GM23338 (cell line): ENCODE measurements around the gene CLCF1. TPM values are rescaled to one million over a fixed set of nuclear protein-coding genes. Genes with fewer than 3 reads are reported as not detected.

Experiments
- ATAC-seq: fragments of 200-7000 bp; cut with Tn5 transposase; 3 replicates; pipeline ENCODE4 v1.9.1; 2020
- DNase-seq: peaks from one replicate; pipeline ENCODE4 v3.0.0-alpha.2; 2015; ENCODE audit warnings: low spot score
- H2AFZ ChIP-seq: fragments of 200-600 bp; sonication (generic); 2 replicates; pipeline ENCODE4 v1.8.0; 2016; ENCODE audit warnings: antibody characterized with exemption, mild to moderate bottlenecking, moderate library complexity
- H3F3A ChIP-seq: fragments of 200-600 bp; sonication (generic); replicated peaks from 2 replicates; pipeline ENCODE4 v1.8.0; 2017; ENCODE audit warnings: antibody characterized with exemption, mixed run types, low read depth
- H3K27ac ChIP-seq: fragments of 200-600 bp; sonication (generic); 2 replicates; pipeline ENCODE4 v1.6.1; 2016; ENCODE audit warnings: low read depth
- H3K27me3 ChIP-seq: fragments of 200-600 bp; sonication (generic); 2 replicates; pipeline ENCODE4 v1.8.0; 2016; ENCODE audit warnings: mild to moderate bottlenecking, mixed run types, moderate library complexity; ENCODE audit not compliant: insufficient read depth
- H3K36me3 ChIP-seq: fragments of 200-600 bp; sonication (generic); 2 replicates; pipeline ENCODE4 v1.8.0; 2016; ENCODE audit warnings: mild to moderate bottlenecking; ENCODE audit not compliant: insufficient read depth
- H3K4me1 ChIP-seq: fragments of 200-600 bp; sonication (generic); 2 replicates; pipeline ENCODE4 v1.8.0; 2016; ENCODE audit warnings: mild to moderate bottlenecking, moderate library complexity; ENCODE audit not compliant: insufficient read depth
- H3K4me2 ChIP-seq: fragments of 200-600 bp; sonication (generic); 2 replicates; pipeline ENCODE4 v1.7.1; 2017; ENCODE audit warnings: mixed run types
- H3K4me3 ChIP-seq: fragments of 200-600 bp; sonication (generic); 2 replicates; pipeline ENCODE4 v1.6.1; 2016; ENCODE audit warnings: mixed run types
- H3K79me2 ChIP-seq: fragments of 200-600 bp; sonication (generic); replicated peaks from 2 replicates; pipeline ENCODE4 v1.8.0; 2017; ENCODE audit warnings: mild to moderate bottlenecking; ENCODE audit not compliant: insufficient read depth
- H3K9me2 ChIP-seq: fragments of 200-600 bp; sonication (generic); 2 replicates; pipeline ENCODE4 v1.8.0; 2017; ENCODE audit not compliant: insufficient read depth
- H4K20me1 ChIP-seq: fragments of 200-600 bp; sonication (generic); replicated peaks from 2 replicates; pipeline ENCODE4 v1.8.0; 2017; ENCODE audit warnings: mild to moderate bottlenecking; ENCODE audit not compliant: insufficient read depth
- H3K27ac Mint-ChIP-seq: 2 replicates; pipeline ENCODE4 v1.8.0; 2020; ENCODE audit warnings: inconsistent platforms, mild to moderate bottlenecking, moderate library complexity, mixed read lengths
- H3K27me3 Mint-ChIP-seq: 3 replicates; pipeline ENCODE4 v1.8.0; 2022; ENCODE audit warnings: low read depth, mild to moderate bottlenecking, moderate library complexity, mixed read lengths, inconsistent platforms; ENCODE audit not compliant: insufficient read depth, poor library complexity
- H3K36me3 Mint-ChIP-seq: 3 replicates; pipeline ENCODE4 v1.8.0; 2021; ENCODE audit warnings: low read depth, mild to moderate bottlenecking, inconsistent platforms, moderate library complexity, mixed read lengths
- H3K4me1 Mint-ChIP-seq: 3 replicates; pipeline ENCODE4 v1.8.0; 2020; ENCODE audit warnings: mild to moderate bottlenecking, inconsistent platforms, mixed read lengths
- H3K4me3 Mint-ChIP-seq: 3 replicates; pipeline ENCODE4 v1.8.0; 2021; ENCODE audit warnings: moderate library complexity, mild to moderate bottlenecking, inconsistent platforms, mixed read lengths
- H3K9me3 Mint-ChIP-seq: 3 replicates; pipeline ENCODE4 v1.8.0; 2020; ENCODE audit warnings: moderate library complexity, mild to moderate bottlenecking, inconsistent platforms, mixed read lengths
- CREB1 ChIP-seq: fragments of 250-450 bp; sonication (Bioruptor Pico); IDR thresholded peaks from 2 replicates; pipeline ENCODE4 v1.5.0; 2020; ENCODE audit warnings: low read depth, mild to moderate bottlenecking, moderate library complexity
- CTCF ChIP-seq, 2 experiments: fragments of 200-600 bp in 1 of 2; sonication (generic) in 1 of 2; conservative IDR thresholded peaks; 2 replicates each; pipeline versions ENCODE4 v1.5.1 to v1.6.1; 2016 to 2017; ENCODE audit warnings: antibody characterized with exemption in 2 of 2, low read depth in 2 of 2, mild to moderate bottlenecking in 2 of 2, moderate library complexity in 1 of 2
- EZH2 ChIP-seq: fragments of 200-600 bp; sonication (generic); IDR thresholded peaks from one replicate; pipeline ENCODE4 v1.8.0; 2017; ENCODE audit warnings: antibody characterized with exemption, mild to moderate bottlenecking, low read depth; ENCODE audit not compliant: unreplicated experiment
- EZH2phosphoT487 ChIP-seq: fragments of 200-600 bp; sonication (generic); IDR thresholded peaks from one replicate; pipeline ENCODE4 v1.8.1; 2018; ENCODE audit warnings: antibody characterized with exemption; ENCODE audit not compliant: unreplicated experiment
- JUNB ChIP-seq: IDR thresholded peaks from one replicate; pipeline ENCODE4 v1.6.1; 2016; ENCODE audit warnings: antibody characterized with exemption; ENCODE audit not compliant: unreplicated experiment
- NANOG ChIP-seq: IDR thresholded peaks from 2 replicates; pipeline ENCODE4 v1.6.1; 2016; ENCODE audit warnings: antibody characterized with exemption, borderline replicate concordance
- POLR2AphosphoS5 ChIP-seq: IDR thresholded peaks from 2 replicates; pipeline ENCODE4 v1.6.1; 2016; ENCODE audit warnings: antibody characterized with exemption, low read depth
- REST ChIP-seq: IDR thresholded peaks from one replicate; pipeline ENCODE4 v1.6.1; 2018; ENCODE audit warnings: antibody characterized with exemption; ENCODE audit not compliant: unreplicated experiment
- STAT1 ChIP-seq: IDR thresholded peaks from one replicate; pipeline ENCODE4 v1.6.1; 2016; ENCODE audit warnings: antibody characterized with exemption; ENCODE audit not compliant: unreplicated experiment
- ZNF114 ChIP-seq: fragments of 250-450 bp; sonication (Bioruptor Pico); IDR thresholded peaks from 2 replicates; pipeline ENCODE4 v1.5.0; 2020; ENCODE audit warnings: mild to moderate bottlenecking, moderate library complexity
- ZNF331 ChIP-seq: fragments of 250-450 bp; sonication (Bioruptor Pico); IDR thresholded peaks from 2 replicates; pipeline ENCODE4 v1.5.0; 2020; ENCODE audit warnings: low read depth, mild to moderate bottlenecking, moderate library complexity
- polyA plus RNA-seq: library from polyadenylated mRNA; unstranded; fragments of >200 nt; fragmentation: Nextera tagmentation; extraction: Ambion mirVana; gene quantifications from 2 replicates; pipeline ENCODE4 v1.2.1, GENCODE V29; 2016
- total RNA-seq: library from RNA; depleted of rRNA; stranded (reverse); fragments of >200 nt; shearing (Covaris generic); gene quantifications from 2 replicates; pipeline ENCODE4 v1.2.3, GENCODE V29; 2014
- TF ChIP-seq, protein P1 (sequence below): IDR thresholded peaks from 2 replicates; pipeline ENCODE4 v1.6.1; 2016; ENCODE audit warnings: antibody characterized with exemption

CLCF1 gene
- total and polyA plus RNA-seq, 2 experiments from 2014 or later, result 0.32 TPM; not detected in 1

GRCh38 chr11:67412495-67413179, 39.2 kb upstream of the CLCF1 start:
- Histone ChIP-seq H3K4me2 (no peak overlapping the region), H3K4me1 (peaks cover 15% of the 10 kb centered on the region; the same call in 1 of the 2 replicates), H4K20me1 (no peaks in the 10 kb centered on the region), H2AFZ (no peak overlapping the region), H3K4me3 (no peak overlapping the region), H3K79me2 (no peaks in the 10 kb centered on the region), H3K36me3 (no peaks in the 10 kb centered on the region), H3F3A (no peaks in the 10 kb centered on the region), H3K9me2 (no peaks in the 10 kb centered on the region), H3K27me3 (peaks cover 11% of the 10 kb centered on the region; the same call in 1 of the 2 replicates), H3K27ac (no peak overlapping the region)
- H3K4me1 Mint-ChIP-seq, result peaks cover 29% of the 10 kb centered on the region
- peaks cover 33% of the 10 kb centered on the region for H3K27me3 Mint-ChIP-seq
- no peak overlapping the region for H3K4me3 Mint-ChIP-seq
- DNase-seq (no peak), ATAC-seq (no peak)
- no peaks in the 10 kb centered on the region for H3K36me3 Mint-ChIP-seq
- H3K27ac Mint-ChIP-seq, result no peak overlapping the region
- H3K9me3 Mint-ChIP-seq, result no peaks in the 10 kb centered on the region
- TF ChIP-seq REST (no peak), EZH2phosphoT487 (no peak), POLR2AphosphoS5 (no peak), ZNF331 (CRISPR knock-in tag) (no peak), STAT1 (no peak), EZH2 (no peak), CTCF (conservative IDR thresholded peaks at IDR 0.05; ENCODE audit: low read depth in 2 of 2) (no peak)
- TF ChIP-seq, protein P1, sequence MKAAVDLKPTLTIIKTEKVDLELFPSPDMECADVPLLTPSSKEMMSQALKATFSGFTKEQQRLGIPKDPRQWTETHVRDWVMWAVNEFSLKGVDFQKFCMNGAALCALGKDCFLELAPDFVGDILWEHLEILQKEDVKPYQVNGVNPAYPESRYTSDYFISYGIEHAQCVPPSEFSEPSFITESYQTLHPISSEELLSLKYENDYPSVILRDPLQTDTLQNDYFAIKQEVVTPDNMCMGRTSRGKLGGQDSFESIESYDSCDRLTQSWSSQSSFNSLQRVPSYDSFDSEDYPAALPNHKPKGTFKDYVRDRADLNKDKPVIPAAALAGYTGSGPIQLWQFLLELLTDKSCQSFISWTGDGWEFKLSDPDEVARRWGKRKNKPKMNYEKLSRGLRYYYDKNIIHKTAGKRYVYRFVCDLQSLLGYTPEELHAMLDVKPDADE, result no peak

DNA sequence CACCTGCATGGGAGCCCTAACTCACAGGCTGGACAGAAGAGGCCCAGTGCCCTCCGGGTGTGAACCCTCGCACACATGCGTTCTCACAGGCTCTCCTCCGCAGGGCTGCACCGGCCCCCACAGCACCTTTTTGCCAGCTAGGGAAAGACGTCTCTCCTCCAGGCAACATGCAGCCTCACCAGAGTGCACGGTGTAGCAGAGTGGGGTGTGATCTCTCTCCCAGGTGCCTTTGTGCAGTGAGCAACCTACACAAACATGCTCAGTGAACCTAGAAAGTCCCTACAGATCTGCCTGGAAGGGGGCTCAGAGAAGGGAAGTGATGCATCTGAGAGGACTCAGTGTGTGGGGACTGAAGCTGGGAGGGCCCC, 38.4 kb upstream of the CLCF1 start:
- Histone ChIP-seq H3K27ac (no peak overlapping the region), H3K4me2 (no peak overlapping the region)
- TF ChIP-seq STAT1 (no peak), ZNF114 (CRISPR knock-in tag) (no peak), NANOG (no peak), EZH2 (no peak), ZNF331 (CRISPR knock-in tag) (no peak), CTCF (conservative IDR thresholded peaks at IDR 0.05; ENCODE audit: low read depth in 2 of 2) (no peak), JUNB (no peak), CREB1 (CRISPR knock-in tag) (no peak), EZH2phosphoT487 (no peak)
- TF ChIP-seq, protein P1, result no peak

More for the DNA sequence above, 38.4 kb upstream of the CLCF1 start:
- Histone ChIP-seq H3K36me3 (no peaks in the 10 kb centered on the region), H3K4me3 (no peak overlapping the region), H3K27me3 (peaks cover 11% of the 10 kb centered on the region; the same call in 1 of the 2 replicates), H2AFZ (no peak overlapping the region), H4K20me1 (no peaks in the 10 kb centered on the region), H3K79me2 (no peaks in the 10 kb centered on the region), H3F3A (no peaks in the 10 kb centered on the region), H3K9me2 (no peaks in the 10 kb centered on the region), H3K4me1 (peaks cover 12% of the 10 kb centered on the region; the same call in 1 of the 2 replicates)
- Mint-ChIP-seq H3K27ac (no peak overlapping the region), H3K27me3 (peaks cover 35% of the 10 kb centered on the region), H3K4me3 (no peak overlapping the region), H3K9me3 (no peaks in the 10 kb centered on the region), H3K4me1 (peaks cover 30% of the 10 kb centered on the region), H3K36me3 (no peaks in the 10 kb centered on the region)
- no peak for DNase-seq
- ATAC-seq, result no peak
